Astrocyte (in vitro differentiated cells and primary cell): Measurements from ENCODE around the gene PTPN5.

Experiments used
- EZH2 ChIP-seq: IDR thresholded peaks from 2 replicates; pipeline ENCODE4 v1.6.1; 2012; ENCODE audit warnings: mild to moderate bottlenecking, low read length, inconsistent platforms; ENCODE audit not compliant: insufficient read depth
- TF ChIP-seq, protein P1 (sequence below): IDR thresholded peaks from 2 replicates; pipeline ENCODE4 v1.5.1; 2011; ENCODE audit warnings: low read depth, mild to moderate bottlenecking, inconsistent platforms, low read length, moderate library complexity; ENCODE audit not compliant: insufficient read depth

DNA sequence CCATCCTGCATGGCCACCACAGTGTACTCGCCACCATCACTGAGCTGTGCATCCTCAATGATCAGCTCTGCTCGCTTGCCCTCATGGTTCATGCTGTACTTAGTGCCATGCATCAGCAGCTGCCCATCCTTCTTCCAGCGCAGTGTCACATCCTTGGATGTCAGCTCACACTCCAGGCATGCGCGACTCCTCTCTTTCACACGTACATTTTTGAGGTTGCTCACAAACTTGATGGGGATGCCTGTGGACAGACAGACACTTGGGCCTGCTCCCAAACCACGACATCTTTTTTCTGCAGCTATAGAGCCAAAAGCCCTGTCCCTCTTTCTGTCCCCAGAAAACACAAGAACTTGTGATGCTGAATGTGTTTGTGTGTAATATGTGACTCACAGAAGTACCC, 76.1 kb downstream of the PTPN5 start:
- TF ChIP-seq, protein P1, sequence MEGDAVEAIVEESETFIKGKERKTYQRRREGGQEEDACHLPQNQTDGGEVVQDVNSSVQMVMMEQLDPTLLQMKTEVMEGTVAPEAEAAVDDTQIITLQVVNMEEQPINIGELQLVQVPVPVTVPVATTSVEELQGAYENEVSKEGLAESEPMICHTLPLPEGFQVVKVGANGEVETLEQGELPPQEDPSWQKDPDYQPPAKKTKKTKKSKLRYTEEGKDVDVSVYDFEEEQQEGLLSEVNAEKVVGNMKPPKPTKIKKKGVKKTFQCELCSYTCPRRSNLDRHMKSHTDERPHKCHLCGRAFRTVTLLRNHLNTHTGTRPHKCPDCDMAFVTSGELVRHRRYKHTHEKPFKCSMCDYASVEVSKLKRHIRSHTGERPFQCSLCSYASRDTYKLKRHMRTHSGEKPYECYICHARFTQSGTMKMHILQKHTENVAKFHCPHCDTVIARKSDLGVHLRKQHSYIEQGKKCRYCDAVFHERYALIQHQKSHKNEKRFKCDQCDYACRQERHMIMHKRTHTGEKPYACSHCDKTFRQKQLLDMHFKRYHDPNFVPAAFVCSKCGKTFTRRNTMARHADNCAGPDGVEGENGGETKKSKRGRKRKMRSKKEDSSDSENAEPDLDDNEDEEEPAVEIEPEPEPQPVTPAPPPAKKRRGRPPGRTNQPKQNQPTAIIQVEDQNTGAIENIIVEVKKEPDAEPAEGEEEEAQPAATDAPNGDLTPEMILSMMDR = no peak
- TF ChIP-seq EZH2 = no peak
